Small intestine (tissue), 7 donors: ENCODE data around the gene IRF4. TPM values are rescaled to one million over a fixed set of nuclear protein-coding genes. Genes with fewer than 3 reads are reported as not detected.

Source experiments
- DNase-seq, 2 donors: peaks; one replicate each; pipeline versions ENCODE4 v3.0.0 to v3.0.0-alpha.2; 2013
- FAIRE-seq: peaks from 2 replicates; lab custom pipeline; 2012; peaks lifted over from hg19 to GRCh38; lab: Jason Lieb, UNC
- H3K27ac ChIP-seq, 3 donors: one replicate each; pipeline ENCODE4 v1.5.1; 2013; ENCODE audit warnings: low read length in 2 of 3, mild to moderate bottlenecking in 2 of 3, control low read depth in 1 of 3, inconsistent platforms in 1 of 3, low read depth in 1 of 3, moderate library complexity in 1 of 3
- H3K27me3 ChIP-seq, 3 donors: one replicate each; pipeline ENCODE4 v1.6.1; 2013; ENCODE audit warnings: low read length in 3 of 3, inconsistent platforms in 1 of 3; ENCODE audit not compliant: control insufficient read depth in 3 of 3, insufficient read depth in 3 of 3
- H3K36me3 ChIP-seq, 3 donors: one replicate each; pipeline ENCODE4 v1.6.1; 2013; ENCODE audit warnings: low read length in 3 of 3, inconsistent platforms in 1 of 3, low read depth in 1 of 3, mild to moderate bottlenecking in 1 of 3, moderate library complexity in 1 of 3; ENCODE audit not compliant: control insufficient read depth in 3 of 3, insufficient read depth in 2 of 3
- H3K4me1 ChIP-seq, 3 donors: one replicate each; pipeline ENCODE4 v1.6.1; 2013; ENCODE audit warnings: low read length in 2 of 3, inconsistent platforms in 1 of 3, low read depth in 1 of 3, mild to moderate bottlenecking in 1 of 3, moderate library complexity in 1 of 3; ENCODE audit not compliant: control insufficient read depth in 3 of 3, insufficient read depth in 2 of 3
- H3K4me3 ChIP-seq, 3 donors: one replicate each; pipeline ENCODE4 v1.5.1; 2013; ENCODE audit warnings: low read length in 3 of 3, control low read depth in 1 of 3, inconsistent platforms in 1 of 3, low read depth in 1 of 3, mild to moderate bottlenecking in 1 of 3, moderate library complexity in 1 of 3
- H3K9me3 ChIP-seq, 2 donors: one replicate each; pipeline ENCODE4 v1.6.1; 2013; ENCODE audit warnings: low read depth in 1 of 2, low read length in 1 of 2; ENCODE audit not compliant: control insufficient read depth in 2 of 2, insufficient read depth in 1 of 2
- WGBS, 3 donors: extraction: QIAGEN DNeasy Blood & Tissue Kit; methylation state at CpG; one replicate each; pipeline ENCODE4 v1.1.7; 2013; 5-methylcytosine and 5-hydroxymethylcytosine counted together
- polyA plus RNA-seq, 4 donors: library from polyadenylated mRNA; stranded (reverse) in 3 of 4; unstranded in 1 of 4; fragments of 200-250 nt in 3 of 4; fragments of 120-200 nt in 1 of 4; gene quantifications; one replicate each; pipeline versions ENCODE4 v1.2.1 to v1.2.3, GENCODE V29; 2013
- donor health status: healthy with polysubstance abuse.
- donor health status: control.
- donor health status: control.
- donor health status: Bipolar disorder and iron deficiency.
- donor health status: healthy.

IRF4 gene
- polyA plus RNA-seq, 4 donors: 0.16 to 3.5 (median 1.4) TPM; not detected in 1

- Histone ChIP-seq H3K27me3 (peaks cover 0 to 5% (median 0%) of the 10 kb centered on the region in 3 donors), H3K9me3 (no peaks in the 10 kb centered on the region), H3K36me3 (no peaks in the 10 kb centered on the region), H3K4me1 (no peaks in the 10 kb centered on the region), H3K27ac (no peak overlapping the region), H3K4me3 (no peak overlapping the region)
- no peak for FAIRE-seq
- no peak for DNase-seq
- 60 to 69% (median 69%) methylated on average over 13 of the region's 13 CpGs for WGBS, 3 donors
These were observed 61.6 kb downstream of the IRF4 start for GRCh38 chr6:453152-453551.

GRCh38 chr6:454148-454991 lies 62.8 kb downstream of the IRF4 start:
- no peak for FAIRE-seq
- Histone ChIP-seq H3K4me3 (no peak overlapping the region), H3K27ac (no peak overlapping the region), H3K36me3 (no peaks in the 10 kb centered on the region), H3K4me1 (no peaks in the 10 kb centered on the region), H3K9me3 (no peaks in the 10 kb centered on the region), H3K27me3 (peaks cover 0 to 5% (median 0%) of the 10 kb centered on the region in 3 donors)
- WGBS, 3 donors: 59 to 71% (median 67%) methylated on average over 5 of the region's 5 CpGs
- DNase-seq: no peak

- FAIRE-seq (no peak), DNase-seq (no peak)
- H3K9me3 ChIP-seq: no peaks in the 10 kb centered on the region
- H3K27ac ChIP-seq: no peak overlapping the region
- peaks cover 0 to 5% (median 0%) of the 10 kb centered on the region in 3 donors for H3K27me3 ChIP-seq
- H3K4me3 ChIP-seq: no peak overlapping the region
- H3K4me1 ChIP-seq: no peaks in the 10 kb centered on the region
- H3K36me3 ChIP-seq: no peaks in the 10 kb centered on the region
- WGBS, 3 donors: 76 to 89% (median 83%) methylated on average over 11 of the region's 11 CpGs
These were observed 63.5 kb downstream of the IRF4 start for GRCh38 chr6:455006-455585.

GRCh38 chr6:455835-456234 lies 64.3 kb downstream of the IRF4 start:
- H3K27ac ChIP-seq: no peak overlapping the region
- H3K27me3 ChIP-seq: peaks cover 0 to 5% (median 0%) of the 10 kb centered on the region in 3 donors
- no peaks in the 10 kb centered on the region for H3K9me3 ChIP-seq
- no peaks in the 10 kb centered on the region for H3K36me3 ChIP-seq
- H3K4me3 ChIP-seq: no peak overlapping the region
- 84 to 93% (median 85%) methylated on average over 8 of the region's 8 CpGs for WGBS, 3 donors
- FAIRE-seq (no peak), DNase-seq (no peak)
- H3K4me1 ChIP-seq: no peaks in the 10 kb centered on the region

- Histone ChIP-seq H3K27me3 (peaks cover 0 to 5% (median 0%) of the 10 kb centered on the region in 3 donors), H3K4me3 (no peak overlapping the region), H3K4me1 (no peaks in the 10 kb centered on the region), H3K9me3 (no peaks in the 10 kb centered on the region), H3K27ac (no peak overlapping the region), H3K36me3 (no peaks in the 10 kb centered on the region)
- DNase-seq (no peak), FAIRE-seq (no peak)
- WGBS, 3 donors: 88 to 94% (median 93%) methylated on average over 5 of the region's 5 CpGs
These were observed 64.9 kb downstream of the IRF4 start for GRCh38 chr6:456358-456867.

- H3K4me1 ChIP-seq: no peaks in the 10 kb centered on the region
- 78 to 82% (median 79%) methylated on average over 4 of the region's 4 CpGs for WGBS, 3 donors
- no peak overlapping the region for H3K4me3 ChIP-seq
- H3K36me3 ChIP-seq: no peaks in the 10 kb centered on the region
- peaks cover 0 to 5% (median 2%) of the 10 kb centered on the region in 3 donors for H3K27me3 ChIP-seq
- FAIRE-seq: no peak
- DNase-seq: no peak
- H3K27ac ChIP-seq: no peak overlapping the region
- H3K9me3 ChIP-seq: no peaks in the 10 kb centered on the region
These were observed 65.3 kb downstream of the IRF4 start for GRCh38 chr6:456887-457286.

Other genes with a start within 250 kb of the IRF4 start
- 10 to 100 TPM; 18.8 to 40.0 (median 29.1) TPM for gene DUSP22, start 99.3 kb upstream of the IRF4 start, polyA plus RNA-seq